ENCODE measurements around the gene REV3L. TPM values are rescaled to one million over a fixed set of nuclear protein-coding genes. Genes with fewer than 3 reads are reported as not detected.
"Not testable (repeated sequence)": the region's sequence is repeated elsewhere in the genome, so short reads cannot be mapped to it uniquely, and the experiment has no call there.

REV3L gene
- total RNA-seq, 1 experiment from 2014 or later: 23.1 TPM

DNA sequence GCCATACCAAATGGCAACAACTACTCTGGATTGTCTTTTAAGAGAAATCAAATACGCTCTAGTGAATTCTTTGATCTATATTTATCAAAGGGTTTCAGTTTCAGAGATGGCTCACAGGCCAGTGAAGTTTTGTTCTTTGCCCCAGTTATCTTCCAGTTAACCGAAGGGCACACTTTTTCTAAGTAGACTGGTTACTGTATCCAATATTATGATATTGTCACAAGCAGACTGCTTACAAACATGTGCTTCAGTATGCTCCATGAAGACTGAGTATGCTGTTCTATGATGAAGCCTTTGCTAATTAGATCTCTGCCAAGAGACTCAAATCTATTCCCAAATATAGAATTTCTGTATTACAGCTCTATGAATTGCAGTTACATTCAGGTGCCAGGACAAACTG lies 181.1 kb downstream of the REV3L start:
- no peak for DNase-seq (ENCODE audit: low read depth)

DNA sequence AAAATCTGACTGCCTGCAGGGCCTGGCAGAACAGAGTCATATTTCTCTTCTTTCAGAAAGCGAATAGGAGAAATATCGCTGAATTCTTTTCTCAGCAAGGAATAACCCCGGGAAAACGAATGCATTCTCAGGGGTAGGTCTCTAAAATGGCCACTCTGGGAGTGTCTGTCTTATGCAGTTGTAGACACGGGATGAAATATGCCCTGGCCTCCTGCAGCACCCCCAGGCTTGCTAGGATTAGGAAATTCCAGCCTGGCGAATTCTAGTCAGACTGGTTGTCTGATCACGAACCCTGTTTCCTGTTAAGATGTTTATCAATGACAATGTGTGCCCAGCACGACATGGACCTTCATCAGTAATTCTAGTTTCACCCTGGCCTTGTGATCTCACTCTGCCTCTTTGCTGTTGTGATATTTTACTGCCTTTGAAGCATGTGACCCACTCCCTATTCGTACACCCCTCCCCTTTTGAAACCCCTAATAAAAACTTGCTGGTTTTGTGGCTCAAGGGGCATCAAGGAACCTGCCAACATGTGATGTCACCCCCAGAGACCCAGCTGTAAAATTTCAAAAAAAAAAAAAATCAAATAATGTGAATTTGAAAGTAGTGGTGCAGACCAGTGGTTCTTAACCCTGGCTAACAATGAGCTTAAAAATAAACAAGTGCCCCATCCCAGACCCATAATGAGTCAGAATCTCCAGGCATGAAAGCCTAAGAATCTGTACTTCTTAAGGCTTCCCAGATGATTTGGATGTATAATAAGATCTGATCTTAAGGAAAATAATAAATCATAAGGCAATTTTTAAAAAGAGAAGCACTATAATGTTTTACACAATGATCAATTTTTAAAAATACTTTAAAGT lies 181.8 kb downstream of the REV3L start:
- peak; percentile 53 for DNase-seq (ENCODE audit: low read depth)

DNA sequence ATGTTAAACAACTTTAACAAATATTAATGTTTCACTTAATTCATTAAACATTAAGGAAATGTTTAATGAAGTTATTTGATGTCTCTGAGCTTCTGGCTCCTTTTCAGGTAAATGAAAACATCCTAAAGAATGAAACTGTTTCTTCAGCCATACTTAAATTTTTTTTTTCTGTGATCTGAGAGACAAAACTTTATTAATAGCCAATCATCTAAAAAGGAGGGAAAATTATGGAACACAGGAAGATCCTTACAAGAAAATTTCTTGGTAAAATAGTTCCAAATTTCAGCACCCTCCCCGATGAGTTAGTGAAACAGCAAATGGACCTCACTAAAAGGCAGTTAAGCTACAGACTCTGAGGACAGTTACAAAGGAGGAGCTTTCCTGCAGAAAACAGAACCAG lies 185.2 kb downstream of the REV3L start:
- DNase-seq (ENCODE audit: low read depth): no peak

DNA sequence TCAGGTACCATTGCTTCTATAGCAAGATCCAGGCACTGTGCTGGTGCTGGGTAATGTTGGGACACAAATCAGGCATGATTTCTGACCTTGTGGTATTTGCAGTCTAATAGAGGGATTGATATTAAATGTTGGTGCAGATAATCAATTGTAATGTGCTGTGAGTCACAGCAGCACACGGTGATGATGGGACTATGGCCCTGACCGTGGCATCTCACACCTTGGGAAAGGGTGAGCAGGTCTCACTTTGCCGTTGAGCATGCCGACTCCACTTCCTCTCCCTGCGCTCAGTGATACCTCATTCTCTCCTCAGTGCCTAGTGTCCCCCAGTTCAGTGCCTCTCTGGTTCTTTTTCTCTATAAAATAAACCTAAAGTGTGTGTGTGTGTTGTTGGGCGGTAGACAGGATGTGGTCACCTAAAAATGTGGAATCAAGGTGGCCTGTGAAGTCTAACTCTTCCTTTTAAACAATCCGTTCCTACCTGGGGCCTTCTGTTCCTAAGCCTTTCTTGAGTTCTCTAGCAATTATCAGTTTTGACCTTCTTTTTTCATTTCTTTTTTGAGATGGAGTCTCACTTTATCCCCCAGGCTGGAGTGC lies 188.5 kb downstream of the REV3L start:
- DNase-seq (ENCODE audit: low read depth): no peak

DNA sequence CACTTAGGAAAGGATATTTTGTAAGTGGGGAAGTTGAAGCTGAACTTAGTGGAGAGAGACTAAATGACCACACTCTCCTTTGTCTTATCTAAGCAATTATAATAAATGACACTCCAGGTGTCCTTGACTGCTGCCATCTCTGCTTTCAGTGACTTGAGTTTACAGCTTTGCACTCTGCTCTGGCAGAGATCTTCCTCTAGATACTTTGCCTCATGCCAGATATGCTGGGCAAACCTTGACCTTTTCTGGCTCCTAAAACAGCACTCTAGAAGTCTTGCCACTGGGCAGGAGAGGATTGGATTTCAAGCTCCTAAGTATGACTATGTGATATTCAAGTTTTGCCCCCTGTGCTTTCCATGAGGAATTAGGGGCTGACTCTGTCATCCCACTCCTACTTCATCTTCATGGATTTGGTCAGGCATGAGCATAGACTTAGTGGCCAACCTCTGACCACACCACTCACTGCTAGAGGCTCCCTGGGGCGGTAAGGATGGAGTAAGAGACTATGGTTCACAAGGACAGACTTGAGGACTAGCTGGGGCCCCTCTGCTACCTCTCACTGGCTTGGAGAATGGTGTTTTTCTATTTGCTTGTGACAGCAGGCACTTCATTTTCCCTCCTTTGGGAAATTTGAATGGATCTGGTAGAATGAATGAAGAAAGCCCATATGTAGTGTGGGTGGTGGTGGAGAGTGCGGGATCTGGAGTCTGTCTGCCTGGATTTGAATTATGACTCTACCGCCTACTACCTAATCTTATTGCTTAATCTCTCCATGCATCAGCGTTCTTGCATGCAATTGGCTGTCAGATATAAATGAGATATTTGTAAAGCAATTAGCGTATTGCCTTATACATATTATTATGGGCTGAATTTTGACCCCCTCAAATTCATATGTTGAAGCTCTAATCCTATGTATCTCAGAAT lies 191.4 kb downstream of the REV3L start:
- DNase-seq (ENCODE audit: low read depth): no peak

DNA sequence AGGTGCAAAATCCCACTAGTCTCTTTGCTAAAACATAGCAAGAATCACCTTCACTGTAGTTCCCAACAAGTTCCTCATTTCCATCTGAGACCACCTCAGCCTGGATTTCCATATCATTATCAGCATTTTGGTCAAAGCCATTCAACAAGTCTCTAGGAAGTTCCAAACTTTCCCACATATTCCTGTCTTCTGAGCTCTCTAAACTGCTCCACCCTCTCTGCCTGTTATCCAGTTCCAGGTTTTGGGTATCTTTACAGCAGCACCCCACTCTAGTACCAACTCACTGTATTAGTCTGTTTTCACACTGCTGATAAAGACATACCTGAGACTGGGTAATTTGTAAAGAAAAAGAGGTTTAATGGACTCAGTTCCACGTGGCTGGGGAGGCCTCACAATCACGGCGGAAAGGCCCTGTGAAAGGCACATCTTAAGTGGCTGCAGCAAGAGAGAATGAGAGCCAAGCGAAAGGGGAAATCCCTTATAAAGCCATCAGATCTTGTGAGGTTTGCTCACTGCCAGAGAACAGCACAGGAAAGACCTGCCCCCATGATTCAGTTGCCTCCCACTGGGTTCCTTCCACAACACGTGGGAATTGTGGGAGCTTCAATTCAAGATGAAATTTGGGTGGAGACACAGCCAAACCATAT lies 192.2 kb downstream of the REV3L start:
- DNase-seq (ENCODE audit: low read depth): not testable (repeated sequence)

DNA sequence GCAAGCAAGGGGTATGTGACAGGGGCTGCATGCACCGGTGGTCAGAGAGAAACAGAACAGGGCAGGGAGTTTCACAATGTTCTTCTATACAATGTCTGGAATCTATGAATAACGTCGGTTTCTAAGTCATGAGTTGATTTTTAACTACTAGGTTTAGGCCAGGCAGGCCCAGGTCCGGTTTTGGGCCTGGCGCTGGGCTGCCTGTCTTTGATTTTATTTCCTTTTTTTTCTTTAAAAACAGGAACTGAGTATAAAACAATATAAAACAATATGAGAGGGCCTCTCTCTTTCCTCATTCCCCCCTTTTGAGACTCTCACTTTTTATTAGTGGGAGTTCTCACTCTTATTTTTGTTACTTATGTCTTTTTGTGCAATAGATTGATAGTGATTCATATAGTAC lies 198.7 kb downstream of the REV3L start:
- DNase-seq (ENCODE audit: low read depth): not testable (repeated sequence)

DNA sequence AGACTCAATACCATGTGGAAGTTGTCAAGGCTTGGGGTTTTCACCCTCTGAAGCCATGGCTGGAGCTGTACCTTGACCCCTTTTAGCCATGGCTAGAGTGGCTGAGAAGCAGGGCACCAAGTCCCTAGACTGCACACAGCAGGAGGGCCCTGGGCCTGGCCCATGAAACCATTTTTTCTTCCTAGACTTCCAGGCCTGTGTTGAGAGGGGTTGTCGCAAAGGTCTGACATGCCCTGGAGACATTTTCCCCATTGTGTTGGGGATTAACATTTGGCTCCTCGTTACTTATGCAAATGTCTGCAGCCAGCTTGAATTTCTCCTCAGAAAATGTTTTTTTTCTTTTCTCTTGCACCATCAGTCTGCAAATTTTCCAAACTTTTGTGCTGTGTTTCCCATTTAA lies 199.3 kb downstream of the REV3L start:
- DNase-seq (ENCODE audit: low read depth): no peak

DNA sequence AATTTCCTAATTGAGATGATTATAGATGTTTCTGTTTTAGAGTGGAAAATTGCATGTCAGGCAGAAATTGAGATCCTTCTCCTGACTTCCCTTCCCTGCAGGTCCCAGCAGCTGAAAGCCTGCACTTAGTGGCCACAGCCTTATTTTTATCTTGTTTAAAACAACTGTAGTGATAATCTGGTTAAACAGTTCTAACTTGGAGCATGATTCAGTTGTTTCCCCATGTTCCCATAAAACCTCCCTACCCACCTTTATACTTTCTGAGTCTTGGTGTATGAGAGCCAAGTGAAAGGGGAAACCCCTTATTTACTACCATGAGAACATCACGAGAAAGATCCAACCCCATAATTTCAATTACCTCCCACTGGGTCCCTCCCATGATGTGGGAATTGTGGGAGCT lies 200.5 kb downstream of the REV3L start:
- DNase-seq (ENCODE audit: low read depth): no peak

DNA sequence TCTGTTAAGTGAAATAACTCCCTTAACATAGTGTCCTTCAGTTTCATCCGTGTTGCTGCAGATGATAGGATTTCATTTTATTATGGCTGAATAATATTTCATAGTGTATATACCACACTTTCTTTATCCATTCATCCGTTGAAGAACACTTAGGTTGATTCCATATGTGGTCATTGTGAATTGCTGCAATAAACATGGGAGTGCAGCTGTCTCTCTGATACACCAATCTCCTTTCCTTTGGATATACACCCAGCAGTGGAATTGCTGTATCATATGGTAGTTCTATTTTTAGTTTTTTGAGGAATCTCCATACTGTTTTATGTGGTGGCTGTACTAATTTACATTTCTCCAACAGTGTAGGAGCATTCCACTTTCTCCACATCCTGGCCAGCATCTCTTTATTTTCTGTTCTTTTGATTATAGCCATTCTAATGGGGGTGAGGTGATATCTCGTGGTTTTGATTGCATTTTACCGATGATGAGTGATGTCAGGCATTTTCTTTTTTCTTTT lies 202.5 kb downstream of the REV3L start:
- no peak for DNase-seq (ENCODE audit: low read depth)

DNA sequence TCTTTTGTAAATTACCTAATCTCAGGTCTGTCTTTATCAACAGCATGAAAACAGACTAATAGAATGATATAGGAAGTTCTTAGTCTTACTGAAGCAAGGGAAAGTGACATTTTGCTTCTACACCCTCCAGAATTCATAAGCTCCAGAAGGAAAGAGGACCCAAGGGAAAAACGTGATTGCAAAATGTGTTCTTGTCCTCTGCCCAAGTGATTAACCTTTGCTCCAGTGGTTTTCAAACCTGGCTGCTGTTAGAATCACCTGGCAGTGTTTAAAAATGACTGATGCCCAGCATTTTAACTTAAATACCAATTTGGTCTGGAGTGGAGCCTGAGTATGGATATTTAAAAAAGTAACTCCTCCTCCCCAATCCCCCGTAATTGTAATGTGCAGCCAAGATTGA lies 204.3 kb downstream of the REV3L start:
- DNase-seq (ENCODE audit: low read depth): no peak

DNA sequence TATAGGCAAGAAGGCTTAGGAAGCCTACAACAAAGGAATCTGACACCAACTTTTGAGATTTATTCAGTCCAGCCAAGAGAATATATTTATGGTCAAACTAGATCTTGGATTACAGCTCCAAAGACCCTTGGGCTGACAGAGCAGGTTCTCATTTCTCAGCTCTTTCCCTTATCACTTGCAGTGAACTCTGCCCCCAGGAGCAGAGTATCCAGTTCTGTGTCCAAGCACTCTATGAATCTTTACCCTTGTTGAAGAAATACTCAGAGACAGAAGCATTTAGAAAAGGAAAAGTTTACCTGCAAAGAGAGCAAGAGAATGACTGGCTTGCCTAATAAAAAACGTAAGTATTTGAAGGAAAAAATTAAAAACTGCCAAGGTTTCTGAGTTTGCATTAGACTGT lies 205.2 kb downstream of the REV3L start:
- DNase-seq (ENCODE audit: low read depth): no peak

DNA sequence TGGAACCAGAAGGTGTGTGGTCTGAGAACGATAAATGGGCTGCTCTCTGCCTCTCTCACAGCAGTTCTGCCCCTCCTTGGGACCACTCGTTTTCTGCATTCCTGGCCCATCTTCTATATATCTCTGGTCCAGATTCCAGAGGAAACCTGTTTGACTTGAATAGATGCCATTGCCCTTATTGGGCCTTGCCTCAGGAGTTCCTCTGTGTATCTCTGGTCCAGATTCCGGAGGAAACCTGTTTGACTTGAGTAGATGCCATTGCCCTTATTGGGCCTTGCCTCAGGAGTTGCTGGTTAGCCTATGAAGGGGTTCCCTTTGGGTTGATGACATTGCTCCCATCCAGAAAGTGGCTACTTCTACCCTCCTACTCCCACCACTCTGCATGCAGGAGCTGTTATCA lies 206.3 kb downstream of the REV3L start:
- no peak for DNase-seq (ENCODE audit: low read depth)

DNA sequence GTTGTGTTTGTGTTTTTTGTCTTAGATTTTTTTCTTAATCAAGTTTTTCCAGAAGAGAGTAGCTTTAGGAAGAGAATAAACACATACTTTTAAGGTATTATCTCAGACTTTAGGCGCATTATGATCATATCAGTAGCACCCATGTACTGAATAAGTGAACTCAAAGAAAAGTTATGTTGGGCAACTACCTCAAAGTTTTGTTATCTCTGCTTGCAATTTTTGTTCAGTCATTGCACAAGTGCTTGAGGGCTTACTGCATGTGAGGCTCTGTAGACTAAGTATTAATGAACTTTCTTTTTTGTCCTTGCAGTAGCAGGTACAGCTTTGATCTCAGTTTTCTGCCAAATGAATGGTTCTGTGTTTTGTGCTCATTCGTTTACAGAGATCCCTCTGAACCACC lies 206.7 kb downstream of the REV3L start:
- no peak for DNase-seq (ENCODE audit: low read depth)

DNA sequence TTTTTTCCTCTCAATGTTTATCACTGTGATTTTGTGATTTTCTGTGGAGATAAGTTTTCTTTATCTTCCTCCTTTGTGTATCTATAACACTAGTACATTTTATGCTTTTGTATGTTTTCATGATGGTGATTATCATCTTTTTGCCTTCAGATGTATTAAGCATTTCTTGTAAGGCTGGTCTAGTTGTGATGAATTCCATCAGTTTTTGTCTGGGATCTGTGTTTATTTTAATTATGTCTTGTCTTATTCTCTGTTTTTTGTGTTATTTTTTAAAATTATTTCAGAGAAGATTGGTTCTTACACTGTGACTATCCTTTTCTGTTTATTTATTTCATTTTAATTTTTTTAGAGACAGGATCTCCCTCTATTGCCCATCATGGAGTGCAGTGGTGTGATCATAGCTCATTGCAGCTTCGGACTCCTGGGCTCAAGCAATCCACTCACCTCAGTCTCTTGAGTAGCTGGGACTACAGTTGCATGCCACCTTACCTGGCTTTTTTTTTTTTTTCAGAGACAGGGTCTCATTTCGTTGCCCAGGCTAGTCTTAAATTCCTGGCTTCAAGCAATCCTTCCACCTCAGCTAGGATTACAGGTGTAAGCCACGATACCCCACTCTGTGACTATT lies 208.3 kb downstream of the REV3L start:
- no peak for DNase-seq (ENCODE audit: low read depth)

DNA sequence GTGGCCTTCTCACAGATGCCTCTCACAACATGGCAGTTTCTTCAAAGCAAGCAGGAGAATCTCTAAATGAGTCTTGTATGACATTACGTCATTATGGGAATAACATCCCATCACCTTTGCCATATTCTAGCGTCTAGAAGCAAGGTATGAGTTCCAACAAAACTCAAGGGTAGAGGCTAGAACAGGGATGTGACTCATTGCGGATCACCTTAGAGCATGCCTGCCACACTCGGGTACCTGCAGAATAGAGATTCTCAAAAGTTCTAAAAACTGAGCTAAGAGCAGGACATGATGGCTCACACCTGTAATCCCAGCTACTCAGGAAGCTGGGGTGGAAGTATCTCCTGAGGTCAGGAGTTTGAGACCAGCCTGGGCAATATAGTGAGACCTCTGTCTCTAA lies 212.9 kb downstream of the REV3L start:
- no peak for DNase-seq (ENCODE audit: low read depth)

DNA sequence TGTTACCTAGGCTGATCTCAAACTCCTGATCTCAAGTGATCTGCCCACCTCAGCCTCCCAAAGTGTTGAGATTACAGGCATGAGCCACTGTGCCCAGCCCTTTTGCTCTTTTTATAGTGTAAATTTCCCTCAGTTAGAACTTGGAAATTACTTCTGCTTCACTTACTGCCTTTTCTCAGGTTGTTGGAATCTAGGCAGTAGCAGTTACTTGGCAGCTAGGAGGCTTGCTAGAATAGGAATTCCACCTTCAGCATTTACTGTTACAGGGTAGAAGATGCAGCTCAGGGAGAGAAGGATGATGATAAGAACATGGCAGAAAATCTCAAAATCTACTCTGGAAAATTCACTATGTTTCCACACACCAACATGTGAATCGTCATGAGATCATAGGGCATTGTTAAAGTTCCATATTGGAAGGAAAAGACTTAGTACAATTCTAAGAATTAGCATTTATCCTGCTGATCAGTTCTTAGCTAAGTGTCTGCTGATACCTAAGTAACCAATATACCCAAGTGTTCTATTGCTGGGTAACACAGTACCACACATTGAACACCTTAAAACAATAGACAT lies 213.5 kb downstream of the REV3L start:
- peak; percentile 24 for DNase-seq (ENCODE audit: low read depth)

DNA sequence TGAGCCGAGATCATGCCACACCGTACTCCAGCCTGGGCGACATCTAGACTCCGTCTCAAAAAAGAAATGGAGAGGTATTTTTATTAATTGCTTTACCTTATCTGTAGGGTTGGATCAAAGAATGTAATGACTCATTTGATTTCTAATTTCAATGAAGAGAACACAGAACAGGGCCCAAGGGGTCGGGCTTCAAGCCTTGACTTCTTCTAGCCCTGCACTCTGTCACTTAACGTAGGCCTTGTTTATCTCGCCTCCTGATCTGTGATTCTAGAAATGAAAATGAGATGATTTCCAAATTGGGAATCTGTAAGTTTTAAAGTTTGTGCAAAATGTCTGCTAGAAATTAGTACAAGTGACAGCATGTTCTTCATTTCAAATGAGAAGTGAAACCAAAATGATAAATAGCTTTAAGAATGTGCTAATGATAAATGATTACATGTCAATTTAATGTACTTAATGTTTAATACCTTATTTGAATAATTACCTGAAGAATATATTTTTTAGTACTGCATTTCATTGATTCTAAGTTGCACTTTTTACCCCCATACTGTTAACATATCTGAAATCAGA lies 215.2 kb downstream of the REV3L start:
- DNase-seq (ENCODE audit: low read depth): no peak

DNA sequence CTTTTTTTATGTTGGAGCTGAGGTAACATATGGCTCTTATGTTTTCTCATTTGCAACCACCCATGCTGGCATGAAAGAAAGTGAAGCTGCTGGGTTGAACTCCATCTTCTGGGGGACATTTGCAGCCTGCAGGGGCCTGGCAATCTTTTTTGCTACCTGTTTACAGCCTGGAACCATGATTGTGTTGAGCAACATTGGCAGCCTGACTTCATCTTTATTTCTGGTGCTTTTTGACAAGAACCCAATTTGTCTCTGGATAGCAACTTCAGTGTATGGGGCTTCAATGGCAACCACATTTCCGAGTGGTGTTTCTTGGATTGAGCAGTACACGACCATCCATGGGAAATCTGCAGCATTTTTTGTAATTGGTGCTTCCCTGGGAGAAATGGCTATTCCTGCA lies 216.7 kb downstream of the REV3L start:
- DNase-seq (ENCODE audit: low read depth): no peak

DNA sequence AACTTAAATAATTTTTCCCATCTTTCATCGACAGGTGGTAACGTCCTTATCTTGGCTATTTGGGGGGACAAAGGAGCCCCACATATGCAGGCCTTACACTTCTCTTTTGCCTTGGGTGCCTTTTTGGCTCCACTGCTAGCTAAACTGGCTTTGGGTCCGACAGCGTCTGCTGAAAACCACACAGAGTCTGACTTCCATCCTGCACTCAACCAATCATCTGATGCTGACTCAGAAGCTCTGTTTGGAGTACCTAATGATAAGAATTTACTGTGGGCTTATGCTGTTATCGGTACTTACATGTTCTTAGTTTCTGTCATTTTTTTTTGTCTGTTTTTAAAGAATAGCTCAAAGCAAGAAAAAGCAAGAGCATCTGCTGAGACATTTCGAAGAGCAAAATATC lies 217.2 kb downstream of the REV3L start:
- no peak for DNase-seq (ENCODE audit: low read depth)

DNA sequence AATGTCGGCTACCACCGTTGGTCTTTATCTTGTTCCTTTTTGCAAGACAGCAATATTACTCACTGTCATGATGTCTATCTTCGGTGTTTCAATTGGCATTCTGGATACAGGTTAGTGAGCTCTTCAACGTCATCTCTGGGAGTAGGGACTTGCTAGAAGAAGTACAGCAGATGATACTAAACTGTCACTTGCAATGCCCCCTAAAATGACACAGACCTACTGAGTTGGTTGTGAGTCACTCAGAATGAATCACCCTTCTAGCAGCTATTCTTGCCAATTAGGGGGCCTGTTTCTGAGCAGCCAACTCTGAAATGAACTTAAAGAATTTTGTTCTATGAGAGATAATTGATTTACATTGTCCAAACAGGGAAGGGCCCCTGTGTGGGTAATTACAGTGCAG lies 219.2 kb downstream of the REV3L start:
- peak; percentile 87 for DNase-seq (ENCODE audit: low read depth)
